NCI-H128 (cell line): ENCODE data around the gene PIK3C2A.

ENCODE experiments used
- DNase-seq: peaks from one replicate; lab custom pipeline; 2025; ENCODE audit not compliant: unreplicated experiment; lab: John Stamatoyannopoulos, UW

Gene PIK3C2A

GRCh38 chr11:17218403-17218802 is 10.6 kb upstream of the PIK3C2A start:
- DNase-seq, result no peak

DNA sequence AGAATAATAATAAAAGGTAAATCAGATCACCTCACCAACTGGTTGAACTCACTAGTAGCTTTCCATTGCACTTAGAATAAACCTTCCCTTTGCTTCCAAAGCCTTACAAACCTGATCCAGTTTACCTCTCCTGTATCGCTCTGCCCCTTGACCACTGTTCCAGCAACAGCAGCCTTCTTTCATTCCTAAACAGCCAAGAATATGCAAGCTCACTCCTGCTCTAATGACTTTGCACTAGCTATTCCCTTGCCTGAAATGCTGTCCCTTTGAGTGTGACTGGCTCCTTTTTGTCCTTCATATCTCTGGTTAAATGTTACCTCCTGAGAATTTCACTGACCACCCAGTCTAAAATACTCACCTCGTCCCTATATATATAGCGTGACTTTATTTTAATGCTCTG is 9.6 kb upstream of the PIK3C2A start:
- no peak for DNase-seq

- DNase-seq, result no peak
Observed at GRCh38 chr11:17214338-17214737, 6.6 kb upstream of the PIK3C2A start.

- DNase-seq, result no peak
Observed at GRCh38 chr11:17211286-17211685, 3.5 kb upstream of the PIK3C2A start.

GRCh38 chr11:17209939-17210245 is 2.1 kb upstream of the PIK3C2A start:
- no peak for DNase-seq

DNA sequence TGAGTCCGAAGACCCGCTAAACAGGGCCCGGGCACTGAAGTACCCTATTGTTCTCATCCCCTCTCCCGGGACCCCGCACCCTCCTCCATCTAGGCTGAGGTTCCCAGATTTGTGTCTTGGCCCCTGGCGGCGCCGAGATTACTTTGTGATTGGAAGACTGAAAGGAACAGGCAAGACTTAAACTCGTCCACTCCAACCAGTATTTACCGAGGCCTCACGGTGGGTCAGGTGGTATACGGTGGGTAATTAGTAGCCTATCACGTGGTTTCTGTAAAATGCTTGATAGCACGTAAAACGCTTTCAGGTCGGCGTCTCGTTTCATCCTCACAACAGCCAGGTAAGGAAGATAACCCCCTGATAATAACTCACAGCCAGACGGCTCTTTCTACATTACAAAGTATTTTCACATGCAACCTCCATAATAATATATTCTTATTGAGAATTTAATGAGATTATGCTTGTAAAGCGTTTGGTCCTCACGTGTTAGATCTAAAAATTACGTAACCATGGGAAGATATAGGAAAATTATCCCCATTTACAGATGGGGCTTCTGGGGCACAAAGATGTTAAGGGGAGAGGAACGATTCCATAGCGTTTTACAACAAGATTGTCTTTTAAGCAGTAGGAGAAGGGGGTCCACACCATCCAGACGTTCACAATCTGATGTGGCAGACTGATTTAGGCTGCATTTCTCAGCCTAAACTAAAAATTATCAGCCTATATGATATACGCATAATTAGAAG is 642 bp upstream of the PIK3C2A start:
- peak; percentile 78 for DNase-seq

DNA sequence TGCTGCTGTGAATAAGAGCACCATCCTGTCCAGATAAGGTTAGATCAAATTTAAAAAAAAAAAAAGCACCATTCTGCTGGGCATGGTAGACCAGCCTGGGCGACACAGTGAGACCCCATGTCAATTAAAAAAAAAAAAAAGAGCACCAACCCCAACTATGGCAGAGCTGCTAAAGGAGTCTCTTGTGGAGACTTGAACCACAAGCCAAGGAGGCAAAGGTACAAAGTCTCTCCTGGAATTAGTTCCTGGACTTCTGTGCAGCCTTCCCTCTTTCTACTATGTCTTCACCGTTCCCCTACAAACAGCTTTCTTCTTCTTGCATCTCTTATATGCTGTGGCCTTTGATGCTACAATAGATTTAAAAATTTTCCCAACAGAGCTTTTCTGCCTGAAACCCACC is 1.3 kb downstream of the PIK3C2A start:
- no peak for DNase-seq

DNA sequence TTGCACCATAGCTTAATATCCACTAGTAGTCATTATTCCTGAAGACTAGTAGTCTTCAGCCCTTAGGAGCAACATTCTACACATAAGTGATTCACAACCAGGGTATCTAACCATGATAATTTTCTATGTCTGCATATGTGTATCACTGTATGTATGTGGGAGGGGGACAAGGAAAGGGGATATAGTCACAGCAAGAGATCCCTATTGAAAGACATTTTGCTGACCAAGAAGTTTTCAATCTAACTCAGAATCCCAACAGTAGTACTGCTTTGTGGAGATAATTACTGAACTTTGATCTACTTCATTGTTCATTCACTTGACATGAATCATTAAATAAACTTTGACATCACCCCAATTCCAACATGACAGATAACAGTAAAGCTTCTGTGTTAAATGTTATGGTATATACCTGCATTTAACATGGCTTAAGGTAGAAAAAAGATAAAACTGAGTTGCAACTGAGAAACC is 10.3 kb downstream of the PIK3C2A start:
- DNase-seq, result no peak

- DNase-seq, result no peak
Observed at GRCh38 chr11:17188675-17189074, 19.1 kb downstream of the PIK3C2A start.

DNA sequence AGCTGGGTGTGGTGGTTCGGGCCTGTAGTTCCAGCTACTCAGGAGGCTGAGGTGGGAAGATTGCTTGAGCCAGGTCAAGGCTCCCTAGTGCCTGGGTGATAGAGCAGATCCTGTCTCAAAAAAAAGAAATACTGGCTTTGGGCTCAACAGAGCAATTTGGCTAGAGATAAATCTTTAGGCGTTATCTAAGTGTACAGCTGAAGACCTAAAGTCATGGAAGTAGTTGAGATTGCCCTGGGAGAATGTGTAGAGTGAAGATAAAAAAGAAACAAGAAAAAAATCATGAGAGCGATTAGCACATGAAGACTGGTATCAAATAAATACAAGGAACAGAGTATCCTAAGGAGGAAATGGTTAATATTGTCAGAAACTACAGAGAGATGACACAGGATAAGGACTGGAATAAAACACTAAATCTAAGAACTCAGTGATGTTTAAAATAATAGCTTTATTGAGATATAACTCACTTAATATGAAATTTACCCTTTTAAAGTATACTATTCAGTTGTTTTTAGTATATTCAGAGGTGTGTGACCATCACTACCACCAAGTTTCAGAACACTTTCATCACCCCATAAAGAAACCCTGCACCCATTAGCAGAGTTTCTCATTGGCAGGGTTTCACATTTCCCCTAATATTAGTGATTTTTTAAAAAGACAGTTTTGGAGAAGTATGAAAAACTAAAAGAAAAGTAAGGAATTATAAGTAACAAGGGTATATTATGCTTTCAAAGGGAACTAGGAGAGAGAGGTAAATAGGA is 20.7 kb downstream of the PIK3C2A start:
- no peak for DNase-seq

- DNase-seq, result no peak
Observed at GRCh38 chr11:17185938-17186337, 21.8 kb downstream of the PIK3C2A start.

- DNase-seq, result no peak
Observed at GRCh38 chr11:17184882-17185587, 22.8 kb downstream of the PIK3C2A start.

- DNase-seq, result no peak
Observed at GRCh38 chr11:17183836-17184235, 23.9 kb downstream of the PIK3C2A start.

DNA sequence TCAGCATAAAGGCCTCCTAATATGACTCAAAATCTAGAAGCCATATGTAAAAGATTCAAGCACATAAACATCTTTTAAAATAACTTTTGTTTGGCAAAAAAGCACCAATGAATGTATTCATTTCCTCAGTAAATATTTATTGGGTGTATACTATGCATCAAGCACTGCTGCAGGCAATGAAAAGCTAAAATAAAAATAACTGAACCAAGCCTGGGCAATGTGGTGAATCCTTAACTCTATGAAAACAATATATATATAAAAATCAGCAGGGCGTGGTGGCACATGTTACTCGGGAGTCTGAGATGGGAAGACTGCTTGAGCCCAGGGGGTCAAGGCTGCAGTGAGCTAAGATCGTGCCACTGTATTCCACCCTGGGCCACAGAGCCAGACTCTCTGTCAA is 27.8 kb downstream of the PIK3C2A start:
- no peak for DNase-seq

- DNase-seq, result no peak
Observed at GRCh38 chr11:17173332-17173731, 34.5 kb downstream of the PIK3C2A start.

GRCh38 chr11:17171916-17172315 is 35.9 kb downstream of the PIK3C2A start:
- DNase-seq, result no peak

- DNase-seq, result no peak
Observed at GRCh38 chr11:17171343-17171742, 36.4 kb downstream of the PIK3C2A start.

DNA sequence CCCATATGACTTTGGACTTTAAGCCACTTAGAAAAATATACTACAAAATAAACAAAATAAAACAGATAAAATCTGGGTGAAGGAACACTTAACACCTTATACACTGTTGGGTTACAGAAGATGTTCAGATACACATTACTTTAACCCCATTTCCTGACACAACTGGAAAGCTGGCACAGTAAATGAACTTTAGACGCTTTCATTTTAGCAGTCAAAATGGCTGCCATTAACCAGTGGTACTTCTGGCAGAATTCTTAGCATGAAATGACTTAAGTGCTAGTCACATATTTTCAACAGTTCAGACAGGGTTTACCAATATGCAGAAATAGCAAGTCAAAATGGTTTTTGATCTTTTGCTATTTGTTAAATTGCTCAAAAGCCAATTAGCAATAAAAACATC is 37.9 kb downstream of the PIK3C2A start:
- no peak for DNase-seq

GRCh38 chr11:17165247-17165890 is 42.4 kb downstream of the PIK3C2A start:
- no peak for DNase-seq

DNA sequence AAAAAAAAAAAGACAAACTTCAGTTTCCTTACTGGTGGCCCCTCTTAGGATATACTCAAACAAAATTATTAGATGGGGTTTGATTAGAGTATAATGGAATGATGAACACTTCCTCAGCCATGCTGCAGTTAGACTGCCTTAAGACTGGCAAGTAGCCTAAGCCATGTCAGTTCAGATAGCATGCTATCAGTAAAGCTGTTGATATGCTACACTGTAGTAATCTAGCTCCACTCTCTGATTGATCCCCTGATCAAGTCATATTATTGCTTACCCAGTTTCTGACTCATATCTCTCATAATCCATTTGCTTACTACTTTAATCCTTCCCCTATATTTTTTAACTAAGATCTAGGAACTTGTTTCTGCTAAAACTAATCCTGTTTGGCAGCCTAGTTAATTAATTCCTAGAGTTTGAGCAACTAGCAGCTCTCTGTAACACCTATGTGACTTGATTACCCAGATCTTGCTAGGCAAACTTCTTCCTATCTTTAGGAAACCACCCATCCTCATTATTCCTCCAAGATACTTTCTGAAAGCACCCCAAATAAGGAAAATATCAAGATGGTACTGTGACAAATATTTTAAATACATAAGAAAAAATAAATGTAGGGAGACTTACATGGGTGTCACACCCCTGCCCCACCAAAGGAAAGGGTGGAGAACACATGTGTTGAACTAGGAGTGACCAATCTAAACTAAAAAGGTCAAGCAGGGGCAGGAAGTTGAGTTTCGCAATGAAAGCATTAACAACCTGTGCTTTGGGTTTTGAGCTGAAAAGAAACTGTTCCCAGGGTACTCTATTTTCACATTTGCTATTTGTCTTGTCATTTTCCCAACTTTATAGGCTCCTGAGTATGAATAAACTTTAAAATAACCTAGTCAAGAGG is 43.2 kb downstream of the PIK3C2A start:
- DNase-seq, result no peak

- DNase-seq, result no peak
Observed at GRCh38 chr11:17163736-17164135, 44.0 kb downstream of the PIK3C2A start.
